HL-60 (cell line): ENCODE measurements around the gene CAMK2B.

Experiments used
- DNase-seq, 2 experiments: peaks; one replicate each; pipeline ENCODE4 v3.0.0-alpha.2; 2010 to 2020; ENCODE audit warnings: low read depth in 1 of 2, low spot score in 1 of 2
- H3K27ac ChIP-seq: fragments of 250-450 bp; sonication (Bioruptor Pico); replicated peaks from 2 replicates; pipeline ENCODE4 v1.5.1; 2020; ENCODE audit warnings: mild to moderate bottlenecking, moderate library complexity
- H3K27me3 ChIP-seq: fragments of 250-450 bp; sonication (Bioruptor Pico); 2 replicates; pipeline ENCODE4 v1.5.1; 2021; ENCODE audit warnings: mild to moderate bottlenecking, moderate library complexity; ENCODE audit not compliant: insufficient read depth, poor library complexity, severe bottlenecking
- H3K4me3 ChIP-seq: replicated peaks from 2 replicates; pipeline ENCODE4 v1.5.1; 2011; ENCODE audit warnings: mild to moderate bottlenecking, control low read depth, low read length; ENCODE audit not compliant: insufficient read depth
- CTCF ChIP-seq: IDR thresholded peaks from one replicate; pipeline ENCODE4 v1.5.1; 2011; ENCODE audit warnings: low read length, control low read depth, inconsistent platforms; ENCODE audit not compliant: insufficient read depth
- GABPA ChIP-seq: IDR thresholded peaks from 2 replicates; pipeline ENCODE4 v1.6.1; 2012; ENCODE audit warnings: low read depth
- POLR2AphosphoS5 ChIP-seq: IDR thresholded peaks from 2 replicates; pipeline ENCODE4 v1.6.1; 2012; ENCODE audit warnings: low read depth
- REST ChIP-seq: IDR thresholded peaks from 2 replicates; pipeline ENCODE4 v1.6.1; 2012; ENCODE audit warnings: low read depth; ENCODE audit not compliant: insufficient replicate concordance
- SPI1 ChIP-seq: IDR thresholded peaks from 2 replicates; pipeline ENCODE4 v1.6.1; 2012; ENCODE audit warnings: low read depth, mild to moderate bottlenecking, borderline replicate concordance

Gene CAMK2B

GRCh38 chr7:44329081-44329480 is 3.7 kb upstream of the CAMK2B start:
- no peak for DNase-seq
- Histone ChIP-seq H3K4me3 (no peak overlapping the region), H3K27ac (no peak overlapping the region), H3K27me3 (peaks cover 20% of the 10 kb centered on the region)
- TF ChIP-seq CTCF (no peak), SPI1 (no peak), REST (no peak), GABPA (no peak), POLR2AphosphoS5 (no peak)

- TF ChIP-seq CTCF, result no peak
- TF ChIP-seq REST, result no peak
- no peak for TF ChIP-seq SPI1
- no peak for TF ChIP-seq POLR2AphosphoS5
- no peak for TF ChIP-seq GABPA
- DNase-seq, result no peak
- Histone ChIP-seq H3K4me3 (no peak overlapping the region), H3K27me3 (peaks cover 28% of the 10 kb centered on the region), H3K27ac (no peak overlapping the region)
Observed at GRCh38 chr7:44327981-44328380, 2.6 kb upstream of the CAMK2B start.

GRCh38 chr7:44326261-44327125 is 1.1 kb upstream of the CAMK2B start:
- Histone ChIP-seq H3K27me3 (peaks cover 31% of the 10 kb centered on the region), H3K4me3 (no peak overlapping the region), H3K27ac (no peak overlapping the region)
- no peak for DNase-seq
- TF ChIP-seq CTCF (no peak), POLR2AphosphoS5 (no peak), REST (no peak), SPI1 (no peak), GABPA (no peak)
